Neural cell (in vitro differentiated cells): ENCODE results near the gene DNM3. TPM values are rescaled to one million over a fixed set of nuclear protein-coding genes. Genes with fewer than 3 reads are reported as not detected.

Experiments
- H2AFZ ChIP-seq: fragments of 200-600, 300-800 bp; sonication (generic), shearing (Covaris generic); 2 replicates; pipeline ENCODE4 v1.6.0; 2014; ENCODE audit warnings: low read depth, mild to moderate bottlenecking, antibody characterized with exemption, low read length, moderate library complexity
- H3F3A ChIP-seq: fragments of 200-600 bp; shearing (Covaris generic); 2 replicates; pipeline ENCODE4 v1.6.1; 2016; ENCODE audit warnings: mild to moderate bottlenecking, moderate library complexity, mixed read lengths, antibody characterized with exemption, low read length; ENCODE audit not compliant: insufficient read depth, poor library complexity, severe bottlenecking
- H3K27ac ChIP-seq: fragments of 200-600, 300-800 bp; sonication (generic), shearing (Covaris generic); 2 replicates; pipeline ENCODE4 v1.5.1; 2014; ENCODE audit warnings: mild to moderate bottlenecking, low read length, moderate library complexity
- H3K27me3 ChIP-seq: fragments of 300-800, 200-600 bp; sonication (generic), shearing (Covaris generic); 2 replicates; pipeline ENCODE4 v1.6.0; 2014; ENCODE audit warnings: mild to moderate bottlenecking, low read depth, low read length, moderate library complexity; ENCODE audit not compliant: insufficient read depth
- H3K36me3 ChIP-seq: fragments of 300-800, 200-600 bp; sonication (generic), shearing (Covaris generic); 2 replicates; pipeline ENCODE4 v1.5.1; 2014; ENCODE audit warnings: mild to moderate bottlenecking, antibody characterized with exemption, low read length, moderate library complexity; ENCODE audit not compliant: insufficient read depth
- H3K4me2 ChIP-seq: fragments of 300-800, 200-600 bp; sonication (generic), shearing (Covaris generic); 2 replicates; pipeline ENCODE4 v1.6.0; 2014; ENCODE audit warnings: mild to moderate bottlenecking, low read length
- H3K4me3 ChIP-seq: fragments of 300-800, 200-600 bp; sonication (generic), shearing (Covaris generic); 2 replicates; pipeline ENCODE4 v1.5.1; 2014; ENCODE audit warnings: mild to moderate bottlenecking, low read length, moderate library complexity
- H3K79me2 ChIP-seq: fragments of 200-600 bp; shearing (Covaris generic); replicated peaks from 2 replicates; pipeline ENCODE4 v1.6.0; 2014; ENCODE audit warnings: mild to moderate bottlenecking, low read length, moderate library complexity; ENCODE audit not compliant: insufficient read depth
- H3K9ac ChIP-seq: fragments of 300-800, 200-600 bp; sonication (generic), shearing (Covaris generic); 2 replicates; pipeline ENCODE4 v1.6.1; 2016; ENCODE audit warnings: mild to moderate bottlenecking, low read length, mixed read lengths
- H3K9me2 ChIP-seq: fragments of 200-600 bp; shearing (Covaris generic); 2 replicates; pipeline ENCODE4 v1.6.1; 2016; ENCODE audit warnings: mild to moderate bottlenecking, low read length, mixed read lengths; ENCODE audit not compliant: insufficient read depth
- H3K9me3 ChIP-seq: fragments of 200-600, 300-800 bp; sonication (generic), shearing (Covaris generic); 2 replicates; pipeline ENCODE4 v1.6.1; 2016; ENCODE audit warnings: mild to moderate bottlenecking, mixed run types, low read length, moderate library complexity, mixed read lengths
- H4K20me1 ChIP-seq: fragments of 200-600 bp; shearing (Covaris generic); 2 replicates; pipeline ENCODE4 v1.6.1; 2016; ENCODE audit warnings: mild to moderate bottlenecking, mixed run types; ENCODE audit not compliant: insufficient read depth
- CTCF ChIP-seq: fragments of 450-650 bp; IDR thresholded peaks from 2 replicates; pipeline ENCODE4 v1.5.1; 2014; ENCODE audit warnings: antibody characterized with exemption, mild to moderate bottlenecking, moderate library complexity; ENCODE audit not compliant: poor library complexity, severe bottlenecking
- EP300 ChIP-seq: fragments of 450-650 bp; conservative IDR thresholded peaks from 2 replicates; pipeline ENCODE4 v1.6.1; 2014; ENCODE audit warnings: antibody characterized with exemption, mild to moderate bottlenecking, moderate library complexity; ENCODE audit not compliant: poor library complexity, severe bottlenecking
- EZH2 ChIP-seq: fragments of 200-600, 300-800 bp; shearing (Covaris generic), sonication (generic); IDR thresholded peaks from 2 replicates; pipeline ENCODE4 v1.6.1; 2014; ENCODE audit warnings: antibody characterized with exemption, low read length, borderline replicate concordance, mild to moderate bottlenecking; ENCODE audit not compliant: insufficient read depth, poor library complexity, severe bottlenecking
- MXI1 ChIP-seq: fragments of 450-650 bp; conservative IDR thresholded peaks from 2 replicates; pipeline ENCODE4 v1.6.1; 2014; ENCODE audit warnings: antibody characterized with exemption, mild to moderate bottlenecking; ENCODE audit not compliant: poor library complexity, severe bottlenecking
- POLR2AphosphoS5 ChIP-seq: IDR thresholded peaks from 2 replicates; pipeline ENCODE4 v1.6.1; 2012
- RAD21 ChIP-seq: fragments of 450-650 bp; conservative IDR thresholded peaks from 2 replicates; pipeline ENCODE4 v1.6.1; 2014; ENCODE audit warnings: antibody characterized with exemption, mild to moderate bottlenecking, moderate library complexity
- REST ChIP-seq: IDR thresholded peaks from 2 replicates; pipeline ENCODE4 v1.6.1; 2012; ENCODE audit warnings: borderline replicate concordance
- SMC3 ChIP-seq: fragments of 450-650 bp; conservative IDR thresholded peaks from 2 replicates; pipeline ENCODE4 v1.6.1; 2014; ENCODE audit warnings: antibody characterized with exemption, mild to moderate bottlenecking, moderate library complexity; ENCODE audit not compliant: poor library complexity
- TAF1 ChIP-seq: IDR thresholded peaks from 2 replicates; pipeline ENCODE4 v1.6.1; 2012; ENCODE audit warnings: low read depth
- polyA plus RNA-seq: library from polyadenylated mRNA; depleted of rRNA; stranded (reverse); fragments of >200 nt; gene quantifications from 2 replicates; pipeline ENCODE4 v1.2.3, GENCODE V29; 2014

The DNM3 gene
- polyA plus RNA-seq, 1 donor from 2014 or later = 37.1 TPM

- no peaks in the 10 kb centered on the region for H3K36me3 ChIP-seq
- no peak overlapping the region for H3K4me2 ChIP-seq
- H3K27me3 ChIP-seq = no peaks in the 10 kb centered on the region
- H3F3A ChIP-seq = no peaks in the 10 kb centered on the region
- no peak overlapping the region for H3K27ac ChIP-seq
- no peaks in the 10 kb centered on the region for H3K79me2 ChIP-seq
- TF ChIP-seq EZH2 (no peak), SMC3 (no peak), EP300 (no peak), REST (no peak), POLR2AphosphoS5 (no peak), RAD21 (no peak), TAF1 (no peak), MXI1 (no peak), CTCF (no peak)
- H4K20me1 ChIP-seq = no peaks in the 10 kb centered on the region
- no peaks in the 10 kb centered on the region for H3K9me3 ChIP-seq
- no peak overlapping the region for H3K9ac ChIP-seq
- no peak overlapping the region for H2AFZ ChIP-seq
- H3K9me2 ChIP-seq = no peaks in the 10 kb centered on the region
- H3K4me3 ChIP-seq = no peak overlapping the region
Observed at GRCh38 chr1:172018727-172019311, 177.5 kb downstream of the DNM3 start.

- no peaks in the 10 kb centered on the region for H3K9me2 ChIP-seq
- H3K27me3 ChIP-seq = no peaks in the 10 kb centered on the region
- H3F3A ChIP-seq = no peaks in the 10 kb centered on the region
- H3K4me3 ChIP-seq = no peak overlapping the region
- H3K9ac ChIP-seq = no peak overlapping the region
- H3K4me2 ChIP-seq = no peak overlapping the region
- no peaks in the 10 kb centered on the region for H3K79me2 ChIP-seq
- no peaks in the 10 kb centered on the region for H3K36me3 ChIP-seq
- H4K20me1 ChIP-seq = no peaks in the 10 kb centered on the region
- no peak overlapping the region for H3K27ac ChIP-seq
- no peak overlapping the region for H2AFZ ChIP-seq
- no peaks in the 10 kb centered on the region for H3K9me3 ChIP-seq
- TF ChIP-seq CTCF (no peak), EZH2 (no peak), REST (no peak), EP300 (no peak), SMC3 (no peak), TAF1 (no peak), POLR2AphosphoS5 (no peak), RAD21 (no peak), MXI1 (no peak)
Observed at GRCh38 chr1:172019976-172020375, 178.7 kb downstream of the DNM3 start.
